GM19193 (cell line): Measurements from ENCODE around the gene RILP.

Experiments used
- POLR2A ChIP-seq: IDR thresholded peaks from 4 replicates; pipeline ENCODE4 v1.6.1; 2011; ENCODE audit not compliant: insufficient read depth, insufficient read length; ENCODE audit errors: extremely low read depth

RILP gene

GRCh38 chr17:1625053-1625452 lies 24.6 kb downstream of the RILP start:
- TF ChIP-seq POLR2A = no peak

GRCh38 chr17:1624650-1625049 lies 25.0 kb downstream of the RILP start:
- no peak for TF ChIP-seq POLR2A

- no peak for TF ChIP-seq POLR2A
Measured at GRCh38 chr17:1623057-1623630, 26.5 kb downstream of the RILP start.

- no peak for TF ChIP-seq POLR2A
Measured at GRCh38 chr17:1621273-1621954, 28.3 kb downstream of the RILP start.

- no peak for TF ChIP-seq POLR2A
Measured at GRCh38 chr17:1620486-1620885, 29.2 kb downstream of the RILP start.

- TF ChIP-seq POLR2A = no peak
Measured at GRCh38 chr17:1617620-1618174, 32.0 kb downstream of the RILP start.

GRCh38 chr17:1616101-1616500 lies 33.6 kb downstream of the RILP start:
- TF ChIP-seq POLR2A = no peak

- no peak for TF ChIP-seq POLR2A
Measured at GRCh38 chr17:1612400-1612799, 37.3 kb downstream of the RILP start.

GRCh38 chr17:1611715-1612114 lies 38.0 kb downstream of the RILP start:
- no peak for TF ChIP-seq POLR2A

- no peak for TF ChIP-seq POLR2A
Measured at GRCh38 chr17:1608676-1609075, 41.0 kb downstream of the RILP start.

- no peak for TF ChIP-seq POLR2A
Measured at GRCh38 chr17:1607971-1608320, 41.7 kb downstream of the RILP start.

GRCh38 chr17:1606352-1606985 lies 43.2 kb downstream of the RILP start:
- peak; percentile 7 for TF ChIP-seq POLR2A

GRCh38 chr17:1605681-1606351 lies 43.9 kb downstream of the RILP start:
- TF ChIP-seq POLR2A = no peak

GRCh38 chr17:1604831-1605528 lies 44.7 kb downstream of the RILP start:
- no peak for TF ChIP-seq POLR2A

- TF ChIP-seq POLR2A = no peak
Measured at GRCh38 chr17:1601571-1601970, 48.1 kb downstream of the RILP start.

GRCh38 chr17:1598399-1599095 lies 51.1 kb downstream of the RILP start:
- TF ChIP-seq POLR2A = no peak
